ENCODE measurements around the gene TLR6.
A peak's percentile ranks its signal among the peaks of the same experiment; 100 is the strongest.
"Not testable (repeated sequence)": the region's sequence is repeated elsewhere in the genome, so short reads cannot be mapped to it uniquely, and the experiment has no call there.

TLR6 gene

GRCh38 chr4:38785041-38785790, 71.4 kb downstream of the TLR6 start:
- DNase-seq: no peak

- DNase-seq: no peak
Measured at GRCh38 chr4:38784141-38784540, 72.5 kb downstream of the TLR6 start.

GRCh38 chr4:38783109-38783460, 73.5 kb downstream of the TLR6 start:
- no peak for DNase-seq

GRCh38 chr4:38782452-38783108, 74.0 kb downstream of the TLR6 start, which contains the start of gene TLR10:
Gene TLR10 (minus strand): TSS chr4:38782990. CDS start chr4:38775590, 7,400 bp downstream.
- DNase-seq: peak; percentile 30

GRCh38 chr4:38781854-38782261, 74.8 kb downstream of the TLR6 start:
- DNase-seq: no peak

GRCh38 chr4:38780833-38781484, 75.7 kb downstream of the TLR6 start:
- no peak for DNase-seq

- no peak for DNase-seq
Measured at GRCh38 chr4:38779790-38780189, 76.8 kb downstream of the TLR6 start.

GRCh38 chr4:38777925-38778324, 78.7 kb downstream of the TLR6 start:
- DNase-seq: not testable (repeated sequence)

GRCh38 chr4:38775326-38775725, 81.3 kb downstream of the TLR6 start:
- DNase-seq: no peak

- no peak for DNase-seq
Measured at GRCh38 chr4:38774181-38774955, 82.2 kb downstream of the TLR6 start.
